ENCODE measurements around the gene SALL4.

DNA sequence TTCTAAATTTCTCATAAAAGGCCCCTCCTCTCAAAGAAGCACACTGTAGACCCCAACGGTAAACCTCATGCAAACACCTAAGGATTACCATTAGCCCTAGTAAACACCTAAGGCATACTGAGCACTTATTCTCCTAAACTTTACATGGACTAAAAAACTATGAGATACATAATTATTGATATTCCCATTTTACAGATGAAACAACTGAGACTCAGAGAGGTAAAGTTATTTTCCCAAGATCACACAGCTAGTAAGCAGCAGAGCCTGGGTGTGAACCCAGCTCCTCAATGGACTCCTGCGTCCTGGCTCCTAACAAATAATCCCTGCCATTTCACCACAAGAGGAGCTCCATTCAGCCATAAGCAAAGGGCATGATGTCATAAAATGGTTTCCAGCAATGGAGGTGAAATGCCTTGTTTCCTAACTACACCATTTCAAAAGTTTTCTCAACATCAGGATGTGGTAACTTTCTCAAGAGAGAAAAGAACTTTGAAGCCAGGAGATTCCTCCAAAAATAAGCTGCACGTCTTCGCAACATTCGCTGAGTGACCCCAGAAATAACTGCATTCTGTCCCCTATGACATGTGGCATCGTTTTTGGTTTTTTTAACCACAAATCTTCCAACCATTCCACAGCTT, 38.2 kb downstream of the SALL4 start:
- TF ChIP-seq POLR2A (IDR thresholded peaks at IDR 0.05; ENCODE audit: low read depth, low read length) (no peak), POLR2AphosphoS5 (IDR thresholded peaks at IDR 0.05; ENCODE audit: low read depth, low read length) (no peak)
